ENCODE measurements around the gene PSMC6. TPM values are rescaled to one million over a fixed set of nuclear protein-coding genes. Genes with fewer than 3 reads are reported as not detected.

Gene PSMC6
- total RNA-seq, 1 donor from 2014 or later, result 77.0 TPM

- Histone ChIP-seq H3K27ac (replicated peaks) (peak overlapping the region; percentile 94), H3K4me3 (peak overlapping the region; percentile 99), H3K4me1 (peaks cover 34% of the 10 kb centered on the region), H3K9me3 (replicated peaks) (no peaks in the 10 kb centered on the region), H3K27me3 (ENCODE audit: low read depth) (no peaks in the 10 kb centered on the region), H3K36me3 (peaks cover 44% of the 10 kb centered on the region)
- no peak for TF ChIP-seq CTCF (IDR thresholded peaks at IDR 0.05; ENCODE audit: borderline replicate concordance)
- intact Hi-C loops (cut with micrococcal nuclease), result no loop called here
- DNase-seq, result no peak
Measured at GRCh38 chr14:52730709-52731111, 23.7 kb downstream of the PSMC6 start.

- Histone ChIP-seq H3K36me3 (peaks cover 14% of the 10 kb centered on the region), H3K27ac (replicated peaks) (no peak overlapping the region), H3K27me3 (ENCODE audit: low read depth) (no peaks in the 10 kb centered on the region), H3K4me1 (peaks cover 41% of the 10 kb centered on the region), H3K4me3 (no peak overlapping the region), H3K9me3 (replicated peaks) (no peaks in the 10 kb centered on the region)
- intact Hi-C loops (cut with micrococcal nuclease), result no loop called here
- TF ChIP-seq CTCF (IDR thresholded peaks at IDR 0.05; ENCODE audit: borderline replicate concordance), result no peak
- no peak for DNase-seq
Measured at GRCh38 chr14:52733824-52734223, 26.8 kb downstream of the PSMC6 start.

GRCh38 chr14:52735921-52736489 is 29.0 kb downstream of the PSMC6 start:
- Histone ChIP-seq H3K4me3 (no peak overlapping the region), H3K27me3 (ENCODE audit: low read depth) (no peaks in the 10 kb centered on the region), H3K27ac (replicated peaks) (no peak overlapping the region), H3K36me3 (peaks cover 14% of the 10 kb centered on the region), H3K9me3 (replicated peaks) (no peaks in the 10 kb centered on the region), H3K4me1 (peaks cover 34% of the 10 kb centered on the region)
- intact Hi-C loops (cut with micrococcal nuclease), result no loop called here
- DNase-seq, result no peak
- TF ChIP-seq CTCF (IDR thresholded peaks at IDR 0.05; ENCODE audit: borderline replicate concordance), result no peak

- no peaks in the 10 kb centered on the region for H3K27me3 ChIP-seq (ENCODE audit: low read depth)
- TF ChIP-seq CTCF (IDR thresholded peaks at IDR 0.05; ENCODE audit: borderline replicate concordance), result no peak
- H3K36me3 ChIP-seq, result peaks cover 7% of the 10 kb centered on the region
- no peak overlapping the region for H3K27ac ChIP-seq (replicated peaks)
- DNase-seq, result no peak
- H3K4me1 ChIP-seq, result peaks cover 46% of the 10 kb centered on the region
- no peaks in the 10 kb centered on the region for H3K9me3 ChIP-seq (replicated peaks)
- no peak overlapping the region for H3K4me3 ChIP-seq
- intact Hi-C loops (cut with micrococcal nuclease), result no loop called here
Measured at GRCh38 chr14:52738409-52738808, 31.4 kb downstream of the PSMC6 start.

GRCh38 chr14:52740751-52741150 is 33.8 kb downstream of the PSMC6 start:
- no peak for DNase-seq
- no peak overlapping the region for H3K4me3 ChIP-seq

More at GRCh38 chr14:52740751-52741150, 33.8 kb downstream of the PSMC6 start:
- Histone ChIP-seq H3K27ac (replicated peaks) (peak overlapping the region; percentile 60), H3K27me3 (ENCODE audit: low read depth) (no peaks in the 10 kb centered on the region), H3K4me1 (peaks cover 43% of the 10 kb centered on the region), H3K36me3 (peaks cover 6% of the 10 kb centered on the region), H3K9me3 (replicated peaks) (no peaks in the 10 kb centered on the region)
- intact Hi-C loops (cut with micrococcal nuclease), result no loop called here
- TF ChIP-seq CTCF (IDR thresholded peaks at IDR 0.05; ENCODE audit: borderline replicate concordance), result no peak
